Liver (tissue), 9 donors: Measurements from ENCODE around the gene RETREG1. TPM values are rescaled to one million over a fixed set of nuclear protein-coding genes. Genes with fewer than 3 reads are reported as not detected.

Source experiments
- DNase-seq: peaks from one replicate; pipeline ENCODE4 v3.0.0-alpha.2; 2017; ENCODE audit warnings: low spot score
- H3K27ac ChIP-seq, 2 donors: one replicate each; pipeline ENCODE4 v1.7.0; 2013; ENCODE audit warnings: inconsistent platforms in 2 of 2, low read length in 2 of 2, control low read depth in 1 of 2, low read depth in 1 of 2, mild to moderate bottlenecking in 1 of 2
- H3K27me3 ChIP-seq, 4 donors: one replicate each; pipeline versions ENCODE4 v1.6.1 to v1.7.0; 2013; ENCODE audit warnings: low read length in 3 of 4, inconsistent platforms in 1 of 4, mild to moderate bottlenecking in 1 of 4, moderate library complexity in 1 of 4; ENCODE audit not compliant: control insufficient read depth in 4 of 4, insufficient read depth in 4 of 4
- H3K36me3 ChIP-seq, 4 donors: one replicate each; pipeline versions ENCODE4 v1.6.1 to v1.7.0; 2013; ENCODE audit warnings: low read length in 3 of 4, mild to moderate bottlenecking in 3 of 4, low read depth in 1 of 4, moderate library complexity in 1 of 4; ENCODE audit not compliant: control insufficient read depth in 4 of 4, insufficient read depth in 3 of 4
- H3K4me1 ChIP-seq, 4 donors: one replicate each; pipeline versions ENCODE4 v1.6.1 to v1.7.0; 2013; ENCODE audit warnings: low read length in 3 of 4, mild to moderate bottlenecking in 3 of 4, moderate library complexity in 1 of 4; ENCODE audit not compliant: control insufficient read depth in 4 of 4, insufficient read depth in 4 of 4
- H3K4me3 ChIP-seq, 3 donors: one replicate each; pipeline versions ENCODE4 v1.6.1 to v1.7.0; 2013; ENCODE audit warnings: low read length in 3 of 3, control low read depth in 1 of 3, low read depth in 1 of 3, mild to moderate bottlenecking in 1 of 3
- H3K9ac ChIP-seq, 2 donors: one replicate each; pipeline ENCODE4 v1.7.0; 2013; ENCODE audit warnings: low read length in 2 of 2, mild to moderate bottlenecking in 2 of 2, moderate library complexity in 2 of 2, control low read depth in 1 of 2, low read depth in 1 of 2
- H3K9me3 ChIP-seq, 4 donors: one replicate each; pipeline versions ENCODE4 v1.6.1 to v1.7.0; 2013; ENCODE audit warnings: low read length in 3 of 4; ENCODE audit not compliant: control insufficient read depth in 4 of 4
- ATF3 ChIP-seq: IDR thresholded peaks from 2 replicates; pipeline ENCODE4 v1.6.1; 2016; ENCODE audit warnings: antibody characterized with exemption
- CTCF ChIP-seq: fragments of 150-350 bp; IDR thresholded peaks from 2 replicates; pipeline ENCODE4 v1.5.1; 2017; ENCODE audit warnings: improper control_type of control experiment, low read depth, low read length; ENCODE audit not compliant: missing input control
- EGR1 ChIP-seq, 2 donors: IDR thresholded peaks; 2 replicates each; pipeline ENCODE4 v1.6.1; 2016 to 2018; ENCODE audit warnings: antibody characterized with exemption in 2 of 2, low read depth in 2 of 2
- FOXA1 ChIP-seq: IDR thresholded peaks from 2 replicates; pipeline ENCODE4 v1.6.1; 2016; ENCODE audit warnings: antibody characterized with exemption
- FOXA2 ChIP-seq: IDR thresholded peaks from 2 replicates; pipeline ENCODE4 v1.6.1; 2016; ENCODE audit warnings: antibody characterized with exemption
- GABPA ChIP-seq, 2 donors: IDR thresholded peaks in 1 of 2; conservative IDR thresholded peaks in 1 of 2; 2 replicates each; pipeline ENCODE4 v1.6.1; 2016; ENCODE audit warnings: antibody characterized with exemption in 2 of 2, mild to moderate bottlenecking in 1 of 2, moderate library complexity in 1 of 2
- HNF4A ChIP-seq, 2 donors: conservative IDR thresholded peaks; 2 replicates each; pipeline ENCODE4 v1.6.1; 2016; ENCODE audit warnings: antibody characterized with exemption in 2 of 2, mild to moderate bottlenecking in 2 of 2
- HNF4G ChIP-seq: IDR thresholded peaks from 2 replicates; pipeline ENCODE4 v1.6.1; 2016; ENCODE audit warnings: antibody characterized with exemption
- JUND ChIP-seq, 2 donors: IDR thresholded peaks; 2 replicates each; pipeline ENCODE4 v1.6.1; 2016; ENCODE audit warnings: antibody characterized with exemption in 2 of 2
- NR2F2 ChIP-seq: IDR thresholded peaks from 2 replicates; pipeline ENCODE4 v1.6.1; 2016; ENCODE audit warnings: antibody characterized with exemption
- RAD21 ChIP-seq, 2 donors: IDR thresholded peaks; 2 replicates each; pipeline ENCODE4 v1.6.1; 2016; ENCODE audit warnings: antibody characterized with exemption in 2 of 2, mild to moderate bottlenecking in 2 of 2
- REST ChIP-seq: IDR thresholded peaks from 2 replicates; pipeline ENCODE4 v1.6.1; 2016; ENCODE audit warnings: antibody characterized with exemption, mild to moderate bottlenecking
- RXRA ChIP-seq, 2 donors: IDR thresholded peaks; 2 replicates each; pipeline ENCODE4 v1.6.1; 2017 to 2018; ENCODE audit warnings: antibody characterized with exemption in 2 of 2, mild to moderate bottlenecking in 1 of 2
- SP1 ChIP-seq: IDR thresholded peaks from 2 replicates; pipeline ENCODE4 v1.6.1; 2018; ENCODE audit warnings: antibody characterized with exemption, mild to moderate bottlenecking
- TAF1 ChIP-seq: conservative IDR thresholded peaks from 2 replicates; pipeline ENCODE4 v1.6.1; 2016; ENCODE audit warnings: antibody characterized with exemption, mild to moderate bottlenecking
- YY1 ChIP-seq: IDR thresholded peaks from 2 replicates; pipeline ENCODE4 v1.6.1; 2016; ENCODE audit warnings: antibody characterized with exemption, mild to moderate bottlenecking
- WGBS: extraction: QIAGEN DNeasy Blood & Tissue Kit; methylation state at CpG from one replicate; pipeline ENCODE4 v1.1.7; 2013; 5-methylcytosine and 5-hydroxymethylcytosine counted together
- polyA plus RNA-seq, 2 donors: library from polyadenylated mRNA; stranded (reverse) in 1 of 2; unstranded in 1 of 2; fragments of 200-250 nt in 1 of 2; fragments of >200 nt in 1 of 2; fragmentation: Nextera tagmentation in 1 of 2; extraction: Ambion mirVana in 1 of 2; gene quantifications; one replicate each; pipeline versions ENCODE4 v1.2.1 to v1.2.3, GENCODE V29; 2013 to 2015
- total RNA-seq, 2 donors: library from RNA; depleted of rRNA; stranded (reverse); fragments of >200 nt; gene quantifications; one replicate each; pipeline ENCODE4 v1.2.3, GENCODE V29; 2014
- TF ChIP-seq, protein P1 (sequence below): IDR thresholded peaks from 2 replicates; pipeline ENCODE4 v1.6.1; 2016; ENCODE audit warnings: antibody characterized with exemption
- TF ChIP-seq, protein P2 (sequence below): IDR thresholded peaks from 2 replicates; pipeline ENCODE4 v1.6.1; 2016; ENCODE audit warnings: antibody characterized with exemption
- donor health status: healthy.
- donor health status: healthy.
- donor health status: healthy.
- donor health status: healthy.
- donor health status: healthy.

Gene RETREG1
- total and polyA plus RNA-seq, 4 donors, result 0.70 to 28.1 (median 4.2) TPM

DNA sequence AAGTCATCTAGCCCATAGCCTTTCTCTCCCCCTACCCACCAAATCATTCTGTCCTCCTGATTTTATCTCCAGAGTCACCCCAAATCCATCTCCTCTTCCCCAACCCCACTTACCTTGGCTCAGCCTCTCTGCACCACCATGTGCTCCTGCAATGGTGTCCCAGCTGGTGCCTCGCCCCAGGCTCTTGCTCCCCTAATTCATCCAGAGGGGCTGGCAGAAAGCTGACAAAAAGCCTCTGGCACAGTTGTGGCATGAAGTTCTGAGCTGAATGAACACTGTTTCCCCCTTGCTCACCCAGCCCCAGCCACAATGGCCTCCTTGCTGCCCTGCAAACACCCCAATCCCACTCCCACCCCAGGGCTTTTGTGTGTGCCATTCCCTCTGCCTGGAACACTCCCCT, 10.2 kb downstream of the RETREG1 start:
- no peak overlapping the region for H3K27ac ChIP-seq
- 96% methylated on average over 1 of the region's 1 CpG for WGBS
- no peaks in the 10 kb centered on the region for H3K9me3 ChIP-seq
- no peak overlapping the region for H3K9ac ChIP-seq
- DNase-seq, result no peak
- TF ChIP-seq YY1, result no peak
- no peak for TF ChIP-seq ATF3
- TF ChIP-seq TAF1, result no peak
- TF ChIP-seq, protein P1, sequence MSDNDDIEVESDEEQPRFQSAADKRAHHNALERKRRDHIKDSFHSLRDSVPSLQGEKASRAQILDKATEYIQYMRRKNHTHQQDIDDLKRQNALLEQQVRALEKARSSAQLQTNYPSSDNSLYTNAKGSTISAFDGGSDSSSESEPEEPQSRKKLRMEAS, result no peak
- TF ChIP-seq, protein P2, sequence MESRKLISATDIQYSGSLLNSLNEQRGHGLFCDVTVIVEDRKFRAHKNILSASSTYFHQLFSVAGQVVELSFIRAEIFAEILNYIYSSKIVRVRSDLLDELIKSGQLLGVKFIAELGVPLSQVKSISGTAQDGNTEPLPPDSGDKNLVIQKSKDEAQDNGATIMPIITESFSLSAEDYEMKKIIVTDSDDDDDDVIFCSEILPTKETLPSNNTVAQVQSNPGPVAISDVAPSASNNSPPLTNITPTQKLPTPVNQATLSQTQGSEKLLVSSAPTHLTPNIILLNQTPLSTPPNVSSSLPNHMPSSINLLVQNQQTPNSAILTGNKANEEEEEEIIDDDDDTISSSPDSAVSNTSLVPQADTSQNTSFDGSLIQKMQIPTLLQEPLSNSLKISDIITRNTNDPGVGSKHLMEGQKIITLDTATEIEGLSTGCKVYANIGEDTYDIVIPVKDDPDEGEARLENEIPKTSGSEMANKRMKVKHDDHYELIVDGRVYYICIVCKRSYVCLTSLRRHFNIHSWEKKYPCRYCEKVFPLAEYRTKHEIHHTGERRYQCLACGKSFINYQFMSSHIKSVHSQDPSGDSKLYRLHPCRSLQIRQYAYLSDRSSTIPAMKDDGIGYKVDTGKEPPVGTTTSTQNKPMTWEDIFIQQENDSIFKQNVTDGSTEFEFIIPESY, result no peak
- no peak for TF ChIP-seq EGR1 (IDR thresholded peaks at IDR 0.05; ENCODE audit: low read depth in 2 of 2)
- TF ChIP-seq SP1, result no peak
- TF ChIP-seq RAD21 (IDR thresholded peaks at IDR 0.05), result no peak
- no peak for TF ChIP-seq JUND (IDR thresholded peaks at IDR 0.05)
- no peak for TF ChIP-seq FOXA1
- TF ChIP-seq FOXA2, result no peak
- no peak for TF ChIP-seq RXRA (IDR thresholded peaks at IDR 0.05)
- TF ChIP-seq GABPA (IDR thresholded peaks at IDR 0.05 in 1 of 2, conservative IDR thresholded peaks at IDR 0.05 in 1 of 2), result no peak
- no peak for TF ChIP-seq REST
- no peak for TF ChIP-seq HNF4G
- TF ChIP-seq CTCF, result no peak
- no peak for TF ChIP-seq HNF4A (conservative IDR thresholded peaks at IDR 0.05)
- TF ChIP-seq NR2F2, result no peak
- H3K4me3 ChIP-seq, result no peak overlapping the region
- H3K36me3 ChIP-seq, result no peaks in the 10 kb centered on the region
- no peaks in the 10 kb centered on the region for H3K4me1 ChIP-seq
- no peaks in the 10 kb centered on the region for H3K27me3 ChIP-seq

- no peak for DNase-seq
- 94% methylated on average over 6 of the region's 6 CpGs for WGBS
- TF ChIP-seq REST, result no peak
- no peak for TF ChIP-seq TAF1
Measured at GRCh38 chr5:16603701-16604100, 13.1 kb downstream of the RETREG1 start.

More at GRCh38 chr5:16603701-16604100, 13.1 kb downstream of the RETREG1 start:
- H3K4me3 ChIP-seq, result no peak overlapping the region
- H3K9me3 ChIP-seq, result no peaks in the 10 kb centered on the region
- H3K9ac ChIP-seq, result no peak overlapping the region
- H3K4me1 ChIP-seq, result peaks cover 0 to 3% (median 0%) of the 10 kb centered on the region in 4 donors
- no peak overlapping the region for H3K27ac ChIP-seq
- no peaks in the 10 kb centered on the region for H3K27me3 ChIP-seq
- no peaks in the 10 kb centered on the region for H3K36me3 ChIP-seq
